ENCODE data around the gene CORO2B. TPM values are rescaled to one million over a fixed set of nuclear protein-coding genes. Genes with fewer than 3 reads are reported as not detected.

CORO2B gene
- total RNA-seq, 4 donors from 2014 or later, result 3.1 to 9.6 (median 8.6) TPM

- WGBS, 2 donors, result 88 to 90% methylated on average over 7 to 8 of the region's 8 CpGs
- no peaks in the 10 kb centered on the region for H3K9me3 ChIP-seq
- no peaks in the 10 kb centered on the region for H3K27me3 ChIP-seq
- no peaks in the 10 kb centered on the region for H3K36me3 ChIP-seq
- intact Hi-C loops (cut with DNase I), result no loop called here
- H3K4me1 ChIP-seq, result peaks cover 0 to 10% of the 10 kb centered on the region in 2 donors
- DNase-seq, result peak in 1 of 2 donors; percentile 12
- H3K4me3 ChIP-seq (replicated peaks in 1 of 3), result no peak overlapping the region
- TF ChIP-seq, protein P1, sequence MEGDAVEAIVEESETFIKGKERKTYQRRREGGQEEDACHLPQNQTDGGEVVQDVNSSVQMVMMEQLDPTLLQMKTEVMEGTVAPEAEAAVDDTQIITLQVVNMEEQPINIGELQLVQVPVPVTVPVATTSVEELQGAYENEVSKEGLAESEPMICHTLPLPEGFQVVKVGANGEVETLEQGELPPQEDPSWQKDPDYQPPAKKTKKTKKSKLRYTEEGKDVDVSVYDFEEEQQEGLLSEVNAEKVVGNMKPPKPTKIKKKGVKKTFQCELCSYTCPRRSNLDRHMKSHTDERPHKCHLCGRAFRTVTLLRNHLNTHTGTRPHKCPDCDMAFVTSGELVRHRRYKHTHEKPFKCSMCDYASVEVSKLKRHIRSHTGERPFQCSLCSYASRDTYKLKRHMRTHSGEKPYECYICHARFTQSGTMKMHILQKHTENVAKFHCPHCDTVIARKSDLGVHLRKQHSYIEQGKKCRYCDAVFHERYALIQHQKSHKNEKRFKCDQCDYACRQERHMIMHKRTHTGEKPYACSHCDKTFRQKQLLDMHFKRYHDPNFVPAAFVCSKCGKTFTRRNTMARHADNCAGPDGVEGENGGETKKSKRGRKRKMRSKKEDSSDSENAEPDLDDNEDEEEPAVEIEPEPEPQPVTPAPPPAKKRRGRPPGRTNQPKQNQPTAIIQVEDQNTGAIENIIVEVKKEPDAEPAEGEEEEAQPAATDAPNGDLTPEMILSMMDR (IDR thresholded peaks at IDR 0.05), result no peak
- TF ChIP-seq POLR2A (IDR thresholded peaks at IDR 0.05), result no peak
- peak overlapping the region in 1 of 3 donors; percentile 33 for H3K27ac ChIP-seq
Measured at GRCh38 chr15:68543165-68544008, 35.4 kb upstream of the CORO2B start.

DNA sequence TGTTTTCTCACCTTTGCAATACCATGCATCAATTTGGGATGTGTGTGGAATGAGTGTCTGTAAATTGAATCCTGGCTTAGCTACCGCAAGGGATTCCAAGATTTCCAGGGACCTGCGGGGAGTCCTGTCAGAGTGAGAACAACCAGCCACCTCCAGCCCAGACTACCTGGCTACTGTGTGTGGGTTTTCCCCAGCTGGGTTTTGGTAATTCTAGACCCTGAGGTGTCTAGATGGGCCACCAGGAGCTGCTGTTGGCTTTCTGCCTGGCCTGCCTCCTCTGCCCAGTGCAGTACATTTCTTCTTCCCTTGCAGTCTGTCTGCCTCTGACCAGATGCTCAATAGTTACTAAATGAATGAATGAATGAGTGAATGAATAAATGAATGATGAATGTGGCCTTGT, 32.5 kb upstream of the CORO2B start:
- intact Hi-C loops (cut with DNase I), result no loop called here
- DNase-seq, result no peak
- Histone ChIP-seq H3K27ac (no peak overlapping the region), H3K9me3 (no peaks in the 10 kb centered on the region), H3K4me3 (replicated peaks in 1 of 3) (no peak overlapping the region), H3K36me3 (no peaks in the 10 kb centered on the region), H3K4me1 (peaks cover 0 to 10% of the 10 kb centered on the region in 2 donors), H3K27me3 (no peaks in the 10 kb centered on the region)
- no peak for TF ChIP-seq POLR2A (IDR thresholded peaks at IDR 0.05)
- TF ChIP-seq, protein P1 (IDR thresholded peaks at IDR 0.05), result no peak
- WGBS, 2 donors, result 89 to 96% methylated on average over 2 of the region's 2 CpGs

- intact Hi-C loops (cut with DNase I), result no loop called here
- peaks cover 0 to 4% of the 10 kb centered on the region in 2 donors for H3K4me1 ChIP-seq
- DNase-seq, result no peak
- H3K27me3 ChIP-seq, result no peaks in the 10 kb centered on the region
- TF ChIP-seq, protein P1 (IDR thresholded peaks at IDR 0.05), result no peak
- TF ChIP-seq POLR2A (IDR thresholded peaks at IDR 0.05), result no peak
- H3K27ac ChIP-seq, result no peak overlapping the region
- H3K4me3 ChIP-seq (replicated peaks in 1 of 3), result no peak overlapping the region
- H3K36me3 ChIP-seq, result no peaks in the 10 kb centered on the region
- 90 to 91% methylated on average over 3 of the region's 3 CpGs for WGBS, 2 donors
- no peaks in the 10 kb centered on the region for H3K9me3 ChIP-seq
Measured at GRCh38 chr15:68548364-68548763, 30.4 kb upstream of the CORO2B start.

DNA sequence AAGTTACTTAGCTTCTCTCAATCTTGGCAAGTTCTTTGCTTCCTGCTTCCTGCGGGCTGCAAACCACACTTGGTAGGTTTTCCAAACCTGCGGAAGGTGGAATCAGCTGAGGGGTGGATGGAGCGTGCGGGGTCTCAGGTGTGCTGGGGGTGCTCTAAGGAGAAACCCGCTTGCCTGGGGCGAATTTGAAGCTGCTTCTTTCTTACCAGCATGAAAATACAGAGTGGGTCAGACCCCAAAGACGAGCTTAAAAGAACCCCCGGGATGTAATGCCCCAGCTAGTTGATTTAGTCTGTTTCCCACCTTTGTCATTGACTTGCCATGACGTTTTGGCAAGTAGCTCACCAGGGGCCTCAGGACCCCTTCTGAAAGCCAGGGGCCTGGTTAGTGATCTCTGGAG, 28.8 kb upstream of the CORO2B start:
- H3K36me3 ChIP-seq, result no peaks in the 10 kb centered on the region
- no peak for TF ChIP-seq POLR2A (IDR thresholded peaks at IDR 0.05)
- no peak for DNase-seq
- H3K4me3 ChIP-seq (replicated peaks in 1 of 3), result no peak overlapping the region
- no peaks in the 10 kb centered on the region for H3K27me3 ChIP-seq
- no peak overlapping the region for H3K27ac ChIP-seq
- WGBS, 2 donors, result 61 to 67% methylated on average over 9 of the region's 9 CpGs
- H3K9me3 ChIP-seq, result no peaks in the 10 kb centered on the region
- intact Hi-C loops (cut with DNase I), result loop anchor here (5.0 kb wide), 2 partner anchors 243 to 327 kb away; no protein-coding TSS in a partner anchor
- no peaks in the 10 kb centered on the region for H3K4me1 ChIP-seq

DNA sequence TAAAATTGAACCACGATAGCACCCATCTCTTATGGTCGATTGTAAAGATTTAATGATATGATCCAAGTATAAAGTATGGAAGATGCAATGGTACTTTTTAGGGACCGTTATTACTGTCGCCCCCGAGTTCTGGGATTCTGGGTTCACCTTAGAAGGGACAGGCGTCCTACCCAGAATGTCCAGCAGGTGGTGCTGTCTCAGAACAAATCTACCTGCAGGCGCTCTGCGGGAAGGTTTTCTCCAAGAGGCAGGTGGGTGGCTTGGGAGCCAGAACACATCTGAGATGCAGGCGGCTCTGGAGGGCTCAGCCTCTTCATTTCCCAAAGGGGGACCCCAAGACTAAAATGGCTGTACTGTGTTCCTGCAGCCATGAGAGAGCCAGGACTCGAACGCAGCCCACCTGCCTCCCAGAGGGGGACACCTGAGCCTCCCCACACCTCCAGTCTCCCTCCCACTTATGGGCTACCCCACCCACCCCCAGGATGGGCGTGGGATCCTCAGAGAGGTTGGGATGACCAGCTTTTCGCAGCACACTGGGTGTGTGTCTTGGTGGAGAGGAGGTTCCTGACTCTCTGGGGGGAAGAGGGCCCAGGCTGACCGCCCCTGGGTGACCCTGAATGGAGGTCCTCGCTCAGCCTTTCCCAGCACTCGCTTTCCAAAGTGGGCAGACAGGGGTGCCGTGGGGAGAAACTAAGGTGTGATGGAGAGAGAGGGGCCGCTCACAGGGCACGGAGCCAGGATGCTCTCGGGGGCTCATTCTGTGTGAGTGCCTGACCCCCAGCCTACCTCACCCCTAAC, 28.1 kb upstream of the CORO2B start:
- TF ChIP-seq POLR2A (IDR thresholded peaks at IDR 0.05), result no peak
- TF ChIP-seq, protein P1 (IDR thresholded peaks at IDR 0.05), result peak; percentile 78 to 93 (median 88)
- 37 to 46% methylated on average over 17 to 19 of the region's 20 CpGs for WGBS, 2 donors
- peak; percentile 82 to 84 for DNase-seq
- Histone ChIP-seq H3K27ac (no peak overlapping the region), H3K4me3 (replicated peaks in 1 of 3) (no peak overlapping the region), H3K36me3 (no peaks in the 10 kb centered on the region), H3K9me3 (no peaks in the 10 kb centered on the region), H3K27me3 (no peaks in the 10 kb centered on the region), H3K4me1 (no peaks in the 10 kb centered on the region)
- intact Hi-C loops (cut with DNase I), result loop anchor here (5.0 kb wide), 2 partner anchors 243 to 327 kb away; no protein-coding TSS in a partner anchor

Measured in thyroid gland (tissue), 4 donors.